ENCODE results near the gene CDIPT. TPM values are rescaled to one million over a fixed set of nuclear protein-coding genes. Genes with fewer than 3 reads are reported as not detected.
"Not testable (repeated sequence)": the region's sequence is repeated elsewhere in the genome, so short reads cannot be mapped to it uniquely, and the experiment has no call there.

The CDIPT gene
- total RNA-seq, 1 experiment from 2014 or later, result 57.1 TPM

- no peak overlapping the region for H3K27ac Mint-ChIP-seq (ENCODE audit: unreplicated experiment)
- intact Hi-C loops (cut with micrococcal nuclease; ENCODE audit: unreplicated experiment), result no loop called here
Measured at GRCh38 chr16:29910819-29911675, 48.0 kb upstream of the CDIPT start.

GRCh38 chr16:29909851-29910250 is 46.8 kb upstream of the CDIPT start:
- H3K36me3 ChIP-seq (ENCODE audit: control insufficient read depth, insufficient read depth, low read length); H3K27me3 ChIP-seq (replicated peaks; ENCODE audit: control insufficient read depth, insufficient read depth, low read length); CTCF ChIA-PET; H3K4me1 ChIP-seq; H3K4me3 Mint-ChIP-seq (ENCODE audit: unreplicated experiment); DNase-seq; POLR2A ChIA-PET; H3K4me1 Mint-ChIP-seq (ENCODE audit: low read depth, unreplicated experiment); H3K9me3 Mint-ChIP-seq (ENCODE audit: unreplicated experiment); H3K27ac Mint-ChIP-seq (ENCODE audit: unreplicated experiment); intact Hi-C loops (cut with micrococcal nuclease; ENCODE audit: unreplicated experiment); H3K9me3 ChIP-seq; H3K36me3 Mint-ChIP-seq (ENCODE audit: insufficient read depth, unreplicated experiment); H3K4me3 ChIP-seq (ENCODE audit: low read depth, low read length); H3K27me3 Mint-ChIP-seq (ENCODE audit: insufficient read depth, unreplicated experiment); BruUV-seq (replicated peaks): not testable (repeated sequence)

More at GRCh38 chr16:29910819-29911675, 48.0 kb upstream of the CDIPT start:
- Histone ChIP-seq H3K4me1 (no peaks in the 10 kb centered on the region), H3K4me3 (ENCODE audit: low read depth, low read length) (no peak overlapping the region), H3K9me3 (no peaks in the 10 kb centered on the region), H3K27me3 (replicated peaks; ENCODE audit: control insufficient read depth, insufficient read depth, low read length) (no peaks in the 10 kb centered on the region), H3K36me3 (ENCODE audit: control insufficient read depth, insufficient read depth, low read length) (no peaks in the 10 kb centered on the region)
- ChIA-PET CTCF (interaction anchor here (1.0 kb wide), 1 partner anchor 121 kb away, joined by 3 read pairs; no protein-coding TSS in a partner anchor), POLR2A (no interaction called here)
- Mint-ChIP-seq H3K4me3 (ENCODE audit: unreplicated experiment) (no peak overlapping the region), H3K4me1 (ENCODE audit: low read depth, unreplicated experiment) (peaks cover 6% of the 10 kb centered on the region), H3K9me3 (ENCODE audit: unreplicated experiment) (no peaks in the 10 kb centered on the region), H3K27me3 (ENCODE audit: insufficient read depth, unreplicated experiment) (no peaks in the 10 kb centered on the region), H3K36me3 (ENCODE audit: insufficient read depth, unreplicated experiment) (peaks cover 13% of the 10 kb centered on the region)
- TF ChIP-seq CTCF (IDR thresholded peaks at IDR 0.05; ENCODE audit: insufficient read depth in 1 of 2, low read depth in 1 of 2, low read length in 1 of 2, severe bottlenecking in 1 of 2, unreplicated experiment in 1 of 2), result no peak
- DNase-seq, result no peak
- no TSS peak for BruUV-seq (replicated peaks)

GRCh38 chr16:29909391-29909790 is 46.4 kb upstream of the CDIPT start:
- CTCF ChIA-PET, result interaction anchor here (0.6 kb wide), 1 partner anchor 46 kb away, joined by 3 read pairs; no protein-coding TSS in a partner anchor
- no TSS peak for BruUV-seq (replicated peaks)
- no peak overlapping the region for H3K27ac Mint-ChIP-seq (ENCODE audit: unreplicated experiment)

More at GRCh38 chr16:29909391-29909790, 46.4 kb upstream of the CDIPT start:
- no peak for TF ChIP-seq CTCF (IDR thresholded peaks at IDR 0.05; ENCODE audit: insufficient read depth in 1 of 2, low read depth in 1 of 2, low read length in 1 of 2, severe bottlenecking in 1 of 2, unreplicated experiment in 1 of 2)
- H3K36me3 ChIP-seq (ENCODE audit: control insufficient read depth, insufficient read depth, low read length), result no peaks in the 10 kb centered on the region
- Mint-ChIP-seq H3K36me3 (ENCODE audit: insufficient read depth, unreplicated experiment) (peaks cover 6% of the 10 kb centered on the region), H3K4me3 (ENCODE audit: unreplicated experiment) (no peak overlapping the region), H3K27me3 (ENCODE audit: insufficient read depth, unreplicated experiment) (no peaks in the 10 kb centered on the region), H3K9me3 (ENCODE audit: unreplicated experiment) (no peaks in the 10 kb centered on the region), H3K4me1 (ENCODE audit: low read depth, unreplicated experiment) (no peaks in the 10 kb centered on the region)
- H3K4me1 ChIP-seq, result no peaks in the 10 kb centered on the region
- no peak overlapping the region for H3K4me3 ChIP-seq (ENCODE audit: low read depth, low read length)
- H3K27me3 ChIP-seq (replicated peaks; ENCODE audit: control insufficient read depth, insufficient read depth, low read length), result no peaks in the 10 kb centered on the region
- no peaks in the 10 kb centered on the region for H3K9me3 ChIP-seq
- POLR2A ChIA-PET, result interaction anchor here (0.7 kb wide), 1 partner anchor 10 kb away, joined by 3 read pairs; the partner anchor contains the start of gene SEZ6L2
- intact Hi-C loops (cut with micrococcal nuclease; ENCODE audit: unreplicated experiment), result no loop called here
- no peak for DNase-seq
